IMR-90 (cell line): ENCODE measurements around the gene GRAMD1A. TPM values are rescaled to one million over a fixed set of nuclear protein-coding genes. Genes with fewer than 3 reads are reported as not detected.

Source experiments
- ATAC-seq: fragments of 200-7000 bp; cut with Tn5 transposase; 2 replicates; pipeline ENCODE4 v1.9.1; 2020; ENCODE audit warnings: low read depth, mild to moderate bottlenecking, moderate library complexity
- BruUV-seq: library from RNA; stranded (reverse); fragments of 400-500 nt; replicated peaks from 2 replicates; lab custom pipeline; 2021; lab: Mats Ljungman, UMichigan
- CTCF ChIA-PET: fragments of 300-600 bp; formaldehyde crosslinking; extraction: SDS; loops from one replicate; lab custom pipeline; 2021; ENCODE audit warnings: antibody characterized with exemption; lab: Yijun Ruan, JAX
- POLR2A ChIA-PET: fragments of 300-600 bp; sonication (Branson Sonifier 250); formaldehyde crosslinking; loops from one replicate; lab custom pipeline; 2022; ENCODE audit warnings: antibody characterized with exemption; ENCODE audit not compliant: unreplicated experiment; lab: Charles Lee
- DNase-seq: peaks from one replicate; pipeline ENCODE4 v3.0.0; 2013
- H2AFZ ChIP-seq: replicated peaks from 2 replicates; pipeline ENCODE3; 2013; ENCODE audit warnings: low read length, mild to moderate bottlenecking; ENCODE audit not compliant: poor library complexity
- H2AK5ac ChIP-seq: 2 replicates; pipeline ENCODE4 v1.6.1; 2013; ENCODE audit warnings: low read depth, low read length, inconsistent platforms
- H2AK9ac ChIP-seq: replicated peaks from 2 replicates; pipeline ENCODE3; 2013; ENCODE audit warnings: mild to moderate bottlenecking, low read depth, low read length, moderate library complexity; ENCODE audit not compliant: poor library complexity
- H2BK120ac ChIP-seq: 2 replicates; pipeline ENCODE4 v1.6.1; 2013; ENCODE audit warnings: low read depth, low read length, inconsistent platforms
- H2BK15ac ChIP-seq: 3 replicates; pipeline ENCODE4 v1.6.1; 2013; ENCODE audit warnings: low read depth, low read length, inconsistent platforms
- H2BK20ac ChIP-seq: 2 replicates; pipeline ENCODE4 v1.6.1; 2013; ENCODE audit warnings: low read depth, mild to moderate bottlenecking, inconsistent platforms, low read length, moderate library complexity
- H2BK5ac ChIP-seq: 2 replicates; pipeline ENCODE4 v1.6.1; 2013; ENCODE audit warnings: mild to moderate bottlenecking, low read depth, low read length, inconsistent platforms; ENCODE audit not compliant: poor library complexity, severe bottlenecking
- H3K14ac ChIP-seq: replicated peaks from 2 replicates; pipeline ENCODE4 v1.6.1; 2013; ENCODE audit warnings: low read depth, low read length, inconsistent platforms
- H3K18ac ChIP-seq: 2 replicates; pipeline ENCODE4 v1.6.1; 2013; ENCODE audit warnings: low read depth, low read length, control low read depth
- H3K23ac ChIP-seq: 2 replicates; pipeline ENCODE4 v1.6.1; 2013; ENCODE audit warnings: low read depth, low read length, inconsistent platforms
- H3K27ac ChIP-seq: 2 replicates; pipeline ENCODE4 v1.5.1; 2013; ENCODE audit warnings: mild to moderate bottlenecking, control low read depth, low read length; ENCODE audit not compliant: insufficient read depth
- H3K27me3 ChIP-seq: 2 replicates; pipeline ENCODE4 v1.6.1; 2013; ENCODE audit warnings: low read length; ENCODE audit not compliant: control insufficient read depth, insufficient read depth
- H3K36me3 ChIP-seq: 2 replicates; pipeline ENCODE4 v1.6.1; 2013; ENCODE audit warnings: low read length, mixed read lengths; ENCODE audit not compliant: control insufficient read depth, insufficient read depth
- H3K4ac ChIP-seq: 2 replicates; pipeline ENCODE4 v1.6.1; 2013; ENCODE audit warnings: low read depth, low read length, inconsistent platforms
- H3K4me1 ChIP-seq: 2 replicates; pipeline ENCODE4 v1.6.1; 2013; ENCODE audit warnings: low read length, mixed read lengths; ENCODE audit not compliant: control insufficient read depth, insufficient read depth
- H3K4me2 ChIP-seq: 2 replicates; pipeline ENCODE4 v1.6.1; 2013; ENCODE audit warnings: low read depth, mild to moderate bottlenecking, control low read depth, low read length, moderate library complexity
- H3K4me3 ChIP-seq: 2 replicates; pipeline ENCODE4 v1.5.1; 2013; ENCODE audit warnings: low read depth, mild to moderate bottlenecking, control low read depth, low read length, moderate library complexity; ENCODE audit not compliant: insufficient read depth
- H3K56ac ChIP-seq: 2 replicates; pipeline ENCODE4 v1.6.1; 2013; ENCODE audit warnings: low read length, inconsistent platforms; ENCODE audit not compliant: insufficient read depth; ENCODE audit errors: extremely low read depth
- H3K79me1 ChIP-seq, 2 experiments: 2 replicates each; pipeline ENCODE4 v1.6.1; 2013; ENCODE audit warnings: low read length in 2 of 2, inconsistent platforms in 1 of 2, low read depth in 1 of 2
- H3K9ac ChIP-seq: 2 replicates; pipeline ENCODE4 v1.6.1; 2013; ENCODE audit warnings: low read depth, low read length, control low read depth
- H3K9me1 ChIP-seq: 2 replicates; pipeline ENCODE4 v1.6.1; 2013; ENCODE audit warnings: low read length, inconsistent platforms; ENCODE audit not compliant: insufficient read depth
- H3K9me3 ChIP-seq: 2 replicates; pipeline ENCODE4 v1.6.1; 2013; ENCODE audit warnings: low read length; ENCODE audit not compliant: control insufficient read depth, insufficient read depth
- H4K20me1 ChIP-seq: 2 replicates; pipeline ENCODE4 v1.6.1; 2013; ENCODE audit warnings: low read length, inconsistent platforms; ENCODE audit not compliant: insufficient read depth
- H4K5ac ChIP-seq: 2 replicates; pipeline ENCODE4 v1.6.1; 2013; ENCODE audit warnings: mild to moderate bottlenecking, low read depth, low read length, control low read depth
- H4K8ac ChIP-seq, 2 experiments: 2 replicates each; pipeline ENCODE4 v1.6.1; 2013; ENCODE audit warnings: low read depth in 2 of 2, low read length in 2 of 2, control low read depth in 1 of 2, inconsistent platforms in 1 of 2
- H4K91ac ChIP-seq: 2 replicates; pipeline ENCODE4 v1.6.1; 2013; ENCODE audit warnings: low read depth, low read length, inconsistent platforms; ENCODE audit not compliant: insufficient read depth
- BHLHE40 ChIP-seq: fragments of 150-350 bp; IDR thresholded peaks from 2 replicates; pipeline ENCODE4 v1.6.1; 2016; ENCODE audit warnings: mild to moderate bottlenecking, low read depth, low read length
- CEBPB ChIP-seq: IDR thresholded peaks from 2 replicates; pipeline ENCODE4 v1.6.1; 2012; ENCODE audit warnings: low read depth, low read length, improper control_type of control experiment
- CHD1 ChIP-seq: IDR thresholded peaks from 2 replicates; pipeline ENCODE4 v1.6.1; 2012; ENCODE audit warnings: low read depth, low read length, improper control_type of control experiment
- FOS ChIP-seq: fragments of 150-350 bp; IDR thresholded peaks from 2 replicates; pipeline ENCODE4 v1.6.1; 2016; ENCODE audit warnings: low read depth, low read length
- NFE2L2 ChIP-seq: fragments of 150-350 bp; IDR thresholded peaks from 2 replicates; pipeline ENCODE4 v1.6.1; 2016; ENCODE audit warnings: low read depth, mild to moderate bottlenecking, low read length
- POLR2A ChIP-seq: IDR thresholded peaks from 2 replicates; pipeline ENCODE4 v1.6.1; 2012; ENCODE audit warnings: mild to moderate bottlenecking, low read depth, low read length
- RFX5 ChIP-seq: IDR thresholded peaks from 2 replicates; pipeline ENCODE4 v1.8.0; 2012; ENCODE audit warnings: low read depth, mild to moderate bottlenecking, low read length, moderate library complexity
- SMC3 ChIP-seq: fragments of 150-350 bp; IDR thresholded peaks from 2 replicates; pipeline ENCODE4 v1.6.1; 2016; ENCODE audit warnings: low read depth, mild to moderate bottlenecking, antibody characterized with exemption, low read length, moderate library complexity
- WGBS, 2 experiments: methylation state at CpG; one replicate each; pipeline versions ENCODE4 v1.1.5 to v1.1.7; 2013; ENCODE audit warnings: missing lambda C conversion rate in 2 of 2; ENCODE audit not compliant: insufficient read length in 1 of 2; ENCODE audit errors: extremely low coverage in 2 of 2; 5-methylcytosine and 5-hydroxymethylcytosine counted together
- dilution Hi-C: fragments of 300-500 bp; cut with HindIII; formaldehyde crosslinking; loops from one replicate; pipeline ENCODE4 v1.14.3; 2018; ENCODE audit warnings: low sequenced_read_pairs; ENCODE audit not compliant: unreplicated experiment
- in situ Hi-C: fragments of 300-500 bp; cut with MboI; formaldehyde crosslinking; loops from 3 replicates; pipeline ENCODE4 v1.14.3; 2019; ENCODE audit warnings: low sequenced_read_pairs, inconsistent platforms, mixed read lengths
- intact Hi-C: fragments of 100-400 bp; cut with micrococcal nuclease; formaldehyde crosslinking; loops from 2 replicates; pipeline ENCODE4 v1.10.0; 2022
- polyA plus RNA-seq, 3 experiments: library from polyadenylated mRNA; depleted of rRNA; stranded (reverse); fragments of >200 nt; gene quantifications; 2 replicates each; pipeline ENCODE4 v1.2.3, GENCODE V29; 2012; ENCODE audit warnings: low replicate concordance in 1 of 3
- total RNA-seq: library from RNA; depleted of rRNA; stranded (reverse); fragments of >200 nt; gene quantifications from 2 replicates; pipeline ENCODE4 v1.2.3, GENCODE V29; 2012

GRAMD1A gene
- total and polyA plus RNA-seq, 2 of the 4 experiments (the other 2 are of a cell fraction) = 11.1 to 63.0 TPM

- TF ChIP-seq POLR2A = no peak
- TF ChIP-seq CHD1 = no peak
- TF ChIP-seq FOS = no peak
Observed at GRCh38 chr19:35066691-35067563, 66.8 kb downstream of the GRAMD1A start (continued).

- ATAC-seq (no peak), DNase-seq (no peak)
- Histone ChIP-seq H3K4ac (no peak overlapping the region), H3K79me1 (no peaks in the 10 kb centered on the region), H3K9ac (no peak overlapping the region), H3K56ac (no peak overlapping the region), H2AK5ac (no peak overlapping the region), H4K20me1 (no peaks in the 10 kb centered on the region), H2BK120ac (no peak overlapping the region), H3K27ac (no peak overlapping the region), H3K18ac (no peak overlapping the region), H3K4me3 (no peak overlapping the region), H3K27me3 (no peaks in the 10 kb centered on the region; the same call in 1 of the 2 replicates), H2AK9ac (no peak overlapping the region), H3K9me1 (no peaks in the 10 kb centered on the region), H4K5ac (no peak overlapping the region), H3K14ac (no peak overlapping the region), H3K23ac (no peak overlapping the region), H2BK15ac (no peak overlapping the region), H2BK20ac (no peak overlapping the region), H3K4me1 (peaks cover 4% of the 10 kb centered on the region), H3K9me3 (peaks cover 7% of the 10 kb centered on the region), H2AFZ (no peak overlapping the region), H4K8ac (no peak overlapping the region), H3K36me3 (no peaks in the 10 kb centered on the region), H4K91ac (no peak overlapping the region), H3K4me2 (no peak overlapping the region; the same call in 1 of the 2 replicates), H2BK5ac (no peak overlapping the region)
- dilution Hi-C loops = no loop called here
- in situ Hi-C loops = loop anchor here (5.0 kb wide), 1 partner anchor 68 kb away; the partner anchor contains the start of genes FXYD1 and LGI4
- BruUV-seq = no TSS peak
- no CpG with 5 or more reads among the region's 10 CpGs for WGBS, 2 experiments
- intact Hi-C loops = no loop called here
- POLR2A ChIA-PET = no interaction called here
- TF ChIP-seq RFX5 = no peak
- no peak for TF ChIP-seq CEBPB
- TF ChIP-seq SMC3 = no peak
- TF ChIP-seq NFE2L2 = no peak
- TF ChIP-seq BHLHE40 = no peak
- CTCF ChIA-PET = no interaction called here
Observed at GRCh38 chr19:35068941-35069634, 69.0 kb downstream of the GRAMD1A start.
